Mesenchymal stem cell (in vitro differentiated cells and primary cell): Measurements from ENCODE around the gene FLNC. TPM values are rescaled to one million over a fixed set of nuclear protein-coding genes. Genes with fewer than 3 reads are reported as not detected.

Experiments
- DNase-seq: peaks from one replicate; pipeline ENCODE4 v3.0.0-alpha.2; 2013
- H2AFZ ChIP-seq: one replicate; pipeline ENCODE4 v1.6.1; 2013; ENCODE audit warnings: low read depth, mild to moderate bottlenecking, control low read depth, inconsistent platforms, low read length, moderate library complexity
- H2AK5ac ChIP-seq: 2 replicates; pipeline ENCODE4 v1.6.1; 2013; ENCODE audit warnings: low read length, moderate library complexity, mild to moderate bottlenecking, inconsistent platforms; ENCODE audit not compliant: severe bottlenecking
- H2BK120ac ChIP-seq: one replicate; pipeline ENCODE4 v1.6.1; 2013; ENCODE audit warnings: low read depth, mild to moderate bottlenecking, inconsistent platforms, low read length, moderate library complexity
- H2BK12ac ChIP-seq, 2 experiments: one replicate each; pipeline ENCODE4 v1.6.1; 2013; ENCODE audit warnings: inconsistent platforms in 2 of 2, low read length in 2 of 2, mild to moderate bottlenecking in 2 of 2, moderate library complexity in 2 of 2, control low read depth in 1 of 2
- H2BK15ac ChIP-seq: one replicate; pipeline ENCODE4 v1.6.1; 2013; ENCODE audit warnings: mild to moderate bottlenecking, low read depth, inconsistent platforms; ENCODE audit not compliant: poor library complexity, severe bottlenecking
- H2BK5ac ChIP-seq: 2 replicates; pipeline ENCODE4 v1.6.1; 2013; ENCODE audit warnings: low read depth, mild to moderate bottlenecking, low read length, control low read depth, inconsistent platforms; ENCODE audit not compliant: poor library complexity, severe bottlenecking
- H3K14ac ChIP-seq, 2 experiments: one replicate each; pipeline ENCODE4 v1.6.1; 2013; ENCODE audit warnings: inconsistent platforms in 2 of 2, low read length in 2 of 2, control low read depth in 1 of 2, mild to moderate bottlenecking in 1 of 2, moderate library complexity in 1 of 2
- H3K18ac ChIP-seq, 2 experiments: one replicate each; pipeline ENCODE4 v1.6.1; 2013; ENCODE audit warnings: inconsistent platforms in 2 of 2, low read length in 2 of 2, control low read depth in 1 of 2, low read depth in 1 of 2, mild to moderate bottlenecking in 1 of 2
- H3K23ac ChIP-seq, 2 experiments: one replicate each; pipeline ENCODE4 v1.6.1; 2013; ENCODE audit warnings: inconsistent platforms in 2 of 2, low read length in 2 of 2, mild to moderate bottlenecking in 2 of 2, moderate library complexity in 2 of 2, control low read depth in 1 of 2
- H3K27ac ChIP-seq: 2 replicates; pipeline ENCODE4 v1.5.1; 2013; ENCODE audit warnings: mild to moderate bottlenecking, moderate library complexity, low read length, control low read depth, inconsistent platforms; ENCODE audit not compliant: poor library complexity, severe bottlenecking
- H3K27me3 ChIP-seq, 2 experiments: 2 replicates each; pipeline versions ENCODE4 v1.6.1 to v1.7.0; 2013; ENCODE audit warnings: low read length in 2 of 2, mild to moderate bottlenecking in 2 of 2, moderate library complexity in 2 of 2, control low read depth in 1 of 2, inconsistent platforms in 1 of 2; ENCODE audit not compliant: control insufficient read depth in 1 of 2, insufficient read depth in 1 of 2
- H3K36me3 ChIP-seq, 2 experiments: 2 replicates each; pipeline versions ENCODE4 v1.6.1 to v1.7.0; 2013; ENCODE audit warnings: low read length in 2 of 2, control low read depth in 1 of 2, inconsistent platforms in 1 of 2, low read depth in 1 of 2, mild to moderate bottlenecking in 1 of 2; ENCODE audit not compliant: insufficient read depth in 2 of 2, control insufficient read depth in 1 of 2
- H3K4ac ChIP-seq, 2 experiments: one replicate each; pipeline ENCODE4 v1.6.1; 2013; ENCODE audit warnings: inconsistent platforms in 2 of 2, low read length in 2 of 2, mild to moderate bottlenecking in 2 of 2, moderate library complexity in 2 of 2, control low read depth in 1 of 2, low read depth in 1 of 2
- H3K4me1 ChIP-seq: 2 replicates; pipeline ENCODE4 v1.6.1; 2013; ENCODE audit warnings: low read depth, low read length, control low read depth; ENCODE audit not compliant: control insufficient read depth, insufficient read depth
- H3K4me2 ChIP-seq: 2 replicates; pipeline ENCODE4 v1.6.1; 2013; ENCODE audit warnings: low read length, mild to moderate bottlenecking, inconsistent platforms; ENCODE audit not compliant: poor library complexity, severe bottlenecking
- H3K4me3 ChIP-seq, 2 experiments: 2 replicates each; pipeline versions ENCODE4 v1.5.1 to v1.7.0; 2013; ENCODE audit warnings: low read length in 2 of 2, mild to moderate bottlenecking in 2 of 2, control low read depth in 1 of 2, low read depth in 1 of 2; ENCODE audit not compliant: insufficient read depth in 1 of 2
- H3K79me1 ChIP-seq: replicated peaks from 2 replicates; pipeline ENCODE4 v1.6.1; 2013; ENCODE audit warnings: mild to moderate bottlenecking, control low read depth, low read length, inconsistent platforms; ENCODE audit not compliant: poor library complexity, severe bottlenecking
- H3K9ac ChIP-seq: 2 replicates; pipeline ENCODE4 v1.7.0; 2013; ENCODE audit warnings: mild to moderate bottlenecking, low read length, moderate library complexity
- H3K9me3 ChIP-seq: 2 replicates; pipeline ENCODE4 v1.7.0; 2013; ENCODE audit warnings: mild to moderate bottlenecking, low read length; ENCODE audit not compliant: control insufficient read depth
- H4K8ac ChIP-seq: one replicate; pipeline ENCODE4 v1.6.1; 2013; ENCODE audit warnings: inconsistent platforms, mild to moderate bottlenecking, low read length, moderate library complexity
- H4K91ac ChIP-seq: one replicate; pipeline ENCODE4 v1.6.1; 2013; ENCODE audit warnings: mild to moderate bottlenecking, low read length, inconsistent platforms
- WGBS: methylation state at CpG from one replicate; pipeline ENCODE4 v1.1.7; 2013; ENCODE audit warnings: mixed read lengths; 5-methylcytosine and 5-hydroxymethylcytosine counted together
- polyA plus RNA-seq, 2 experiments: library from polyadenylated mRNA; stranded (reverse); fragments of 200-250 nt; gene quantifications; one replicate each; pipeline ENCODE4 v1.2.3, GENCODE V29; 2013

Gene FLNC, protein sequence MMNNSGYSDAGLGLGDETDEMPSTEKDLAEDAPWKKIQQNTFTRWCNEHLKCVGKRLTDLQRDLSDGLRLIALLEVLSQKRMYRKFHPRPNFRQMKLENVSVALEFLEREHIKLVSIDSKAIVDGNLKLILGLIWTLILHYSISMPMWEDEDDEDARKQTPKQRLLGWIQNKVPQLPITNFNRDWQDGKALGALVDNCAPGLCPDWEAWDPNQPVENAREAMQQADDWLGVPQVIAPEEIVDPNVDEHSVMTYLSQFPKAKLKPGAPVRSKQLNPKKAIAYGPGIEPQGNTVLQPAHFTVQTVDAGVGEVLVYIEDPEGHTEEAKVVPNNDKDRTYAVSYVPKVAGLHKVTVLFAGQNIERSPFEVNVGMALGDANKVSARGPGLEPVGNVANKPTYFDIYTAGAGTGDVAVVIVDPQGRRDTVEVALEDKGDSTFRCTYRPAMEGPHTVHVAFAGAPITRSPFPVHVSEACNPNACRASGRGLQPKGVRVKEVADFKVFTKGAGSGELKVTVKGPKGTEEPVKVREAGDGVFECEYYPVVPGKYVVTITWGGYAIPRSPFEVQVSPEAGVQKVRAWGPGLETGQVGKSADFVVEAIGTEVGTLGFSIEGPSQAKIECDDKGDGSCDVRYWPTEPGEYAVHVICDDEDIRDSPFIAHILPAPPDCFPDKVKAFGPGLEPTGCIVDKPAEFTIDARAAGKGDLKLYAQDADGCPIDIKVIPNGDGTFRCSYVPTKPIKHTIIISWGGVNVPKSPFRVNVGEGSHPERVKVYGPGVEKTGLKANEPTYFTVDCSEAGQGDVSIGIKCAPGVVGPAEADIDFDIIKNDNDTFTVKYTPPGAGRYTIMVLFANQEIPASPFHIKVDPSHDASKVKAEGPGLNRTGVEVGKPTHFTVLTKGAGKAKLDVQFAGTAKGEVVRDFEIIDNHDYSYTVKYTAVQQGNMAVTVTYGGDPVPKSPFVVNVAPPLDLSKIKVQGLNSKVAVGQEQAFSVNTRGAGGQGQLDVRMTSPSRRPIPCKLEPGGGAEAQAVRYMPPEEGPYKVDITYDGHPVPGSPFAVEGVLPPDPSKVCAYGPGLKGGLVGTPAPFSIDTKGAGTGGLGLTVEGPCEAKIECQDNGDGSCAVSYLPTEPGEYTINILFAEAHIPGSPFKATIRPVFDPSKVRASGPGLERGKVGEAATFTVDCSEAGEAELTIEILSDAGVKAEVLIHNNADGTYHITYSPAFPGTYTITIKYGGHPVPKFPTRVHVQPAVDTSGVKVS (N-terminal part only)
- 25.9 TPM for polyA plus RNA-seq (2013, experiment 1 of 2)
- polyA plus RNA-seq (2013, experiment 2 of 2), result 23.7 TPM

DNA sequence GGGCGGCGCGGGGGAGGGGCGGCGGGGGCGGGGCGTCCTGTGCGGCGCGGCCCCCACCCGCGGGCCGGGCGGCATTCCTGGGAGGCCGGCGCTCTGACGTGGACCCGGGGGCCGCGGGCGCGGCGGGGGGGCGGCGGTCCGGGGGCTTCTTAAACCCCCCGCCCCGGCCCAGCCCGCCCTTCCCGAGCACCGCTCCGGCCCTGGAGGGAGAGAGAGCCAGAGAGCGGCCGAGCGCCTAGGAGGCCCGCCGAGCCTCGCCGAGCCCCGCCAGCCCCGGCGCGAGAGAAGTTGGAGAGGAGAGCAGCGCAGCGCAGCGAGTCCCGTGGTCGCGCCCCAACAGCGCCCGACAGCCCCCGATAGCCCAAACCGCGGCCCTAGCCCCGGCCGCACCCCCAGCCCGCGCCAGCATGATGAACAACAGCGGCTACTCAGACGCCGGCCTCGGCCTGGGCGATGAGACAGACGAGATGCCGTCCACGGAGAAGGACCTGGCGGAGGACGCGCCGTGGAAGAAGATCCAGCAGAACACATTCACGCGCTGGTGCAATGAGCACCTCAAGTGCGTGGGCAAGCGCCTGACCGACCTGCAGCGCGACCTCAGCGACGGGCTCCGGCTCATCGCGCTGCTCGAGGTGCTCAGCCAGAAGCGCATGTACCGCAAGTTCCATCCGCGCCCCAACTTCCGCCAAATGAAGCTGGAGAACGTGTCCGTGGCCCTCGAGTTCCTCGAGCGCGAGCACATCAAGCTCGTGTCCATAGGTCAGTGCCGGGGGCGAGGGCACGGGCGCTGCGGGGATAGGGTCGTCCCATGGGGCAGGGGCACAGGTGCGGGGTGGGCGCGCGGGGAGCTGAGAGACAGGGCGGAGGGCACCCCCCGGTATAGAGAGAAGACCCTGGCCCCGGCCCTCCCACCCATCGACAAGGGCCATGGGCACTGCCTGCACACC is at the start of gene FLNC:
TSS of gene FLNC (plus strand) at position 176 of the 947 bp plus-strand sequence. CDS start at position 408, 232 bp downstream.
- peak within 1 kb of the TSS; percentile 61 to 95 for H3K4me3 ChIP-seq
- WGBS, result under 1% methylated on average over 80 of the region's 109 CpGs
- DNase-seq, result peak; percentile 77
- no peak within 1 kb of the TSS for H2BK5ac ChIP-seq
- peak within 1 kb of the TSS; percentile 29 for H2AFZ ChIP-seq
- peak within 1 kb of the TSS; percentile 36 for H2BK120ac ChIP-seq
- peak within 1 kb of the TSS; percentile 83 for H3K4me2 ChIP-seq
- H4K8ac ChIP-seq, result peak within 1 kb of the TSS; percentile 83
- peak within 1 kb of the TSS; percentile 89 for H2AK5ac ChIP-seq
- peaks cover 2% of the 10 kb centered on the region for H3K79me1 ChIP-seq
- H3K14ac ChIP-seq, result peak within 1 kb of the TSS in 1 of 2 experiments; percentile 93
- H3K23ac ChIP-seq, result peak within 1 kb of the TSS; percentile 30 to 75
- peak within 1 kb of the TSS; percentile 96 for H3K18ac ChIP-seq
- no peaks in the 10 kb centered on the region for H3K9me3 ChIP-seq
- peaks cover 6 to 7% of the 10 kb centered on the region in 2 experiments for H3K36me3 ChIP-seq
- H2BK12ac ChIP-seq, result peak within 1 kb of the TSS; percentile 67 to 82
- H3K9ac ChIP-seq, result peak within 1 kb of the TSS; percentile 93
- peak within 1 kb of the TSS; percentile 85 for H4K91ac ChIP-seq
- H3K27me3 ChIP-seq, result no peaks in the 10 kb centered on the region
- H3K27ac ChIP-seq, result peak within 1 kb of the TSS; percentile 66
- H3K4ac ChIP-seq, result peak within 1 kb of the TSS; percentile 76 to 85
- peak within 1 kb of the TSS; percentile 89 for H2BK15ac ChIP-seq
- H3K4me1 ChIP-seq, result peaks cover 54% of the 10 kb centered on the region

DNA sequence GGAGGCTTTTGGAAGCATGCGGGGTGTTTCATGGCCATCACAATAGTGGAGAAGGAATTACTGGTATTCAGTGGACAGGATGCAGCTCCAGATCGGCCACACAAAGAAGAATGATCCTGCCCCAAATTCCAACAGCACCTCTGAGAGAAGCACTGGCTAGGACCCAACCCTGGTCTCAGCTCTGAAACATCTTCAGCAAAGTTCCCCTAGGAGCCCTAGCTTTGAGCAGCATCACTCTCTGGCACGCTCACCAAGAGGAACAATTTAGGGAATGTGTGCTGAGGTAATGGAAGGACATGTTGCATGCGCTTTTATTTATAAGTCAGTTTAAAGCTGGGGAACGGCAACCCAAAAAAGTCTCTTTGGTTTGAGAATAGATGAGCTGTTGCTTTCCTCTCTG is 49.1 kb upstream of the FLNC start:
- no peak for DNase-seq
- Histone ChIP-seq H3K23ac (no peak overlapping the region), H3K4me2 (no peak overlapping the region), H4K8ac (no peak overlapping the region), H3K9me3 (peaks cover 18% of the 10 kb centered on the region), H2BK12ac (no peak overlapping the region), H3K14ac (no peak overlapping the region), H2AFZ (no peak overlapping the region), H3K27me3 (peaks cover 0 to 3% of the 10 kb centered on the region in 2 experiments), H3K4me3 (peak overlapping the region in 1 of 2 experiments; percentile 19), H3K18ac (no peak overlapping the region), H2AK5ac (no peak overlapping the region), H3K79me1 (no peaks in the 10 kb centered on the region), H2BK5ac (no peak overlapping the region), H3K4ac (no peak overlapping the region), H3K4me1 (peaks cover 3% of the 10 kb centered on the region), H3K9ac (peak overlapping the region; percentile 79), H4K91ac (no peak overlapping the region), H2BK120ac (no peak overlapping the region), H2BK15ac (no peak overlapping the region), H3K36me3 (no peaks in the 10 kb centered on the region), H3K27ac (no peak overlapping the region)
- 96% methylated on average over 5 of the region's 5 CpGs for WGBS

DNA sequence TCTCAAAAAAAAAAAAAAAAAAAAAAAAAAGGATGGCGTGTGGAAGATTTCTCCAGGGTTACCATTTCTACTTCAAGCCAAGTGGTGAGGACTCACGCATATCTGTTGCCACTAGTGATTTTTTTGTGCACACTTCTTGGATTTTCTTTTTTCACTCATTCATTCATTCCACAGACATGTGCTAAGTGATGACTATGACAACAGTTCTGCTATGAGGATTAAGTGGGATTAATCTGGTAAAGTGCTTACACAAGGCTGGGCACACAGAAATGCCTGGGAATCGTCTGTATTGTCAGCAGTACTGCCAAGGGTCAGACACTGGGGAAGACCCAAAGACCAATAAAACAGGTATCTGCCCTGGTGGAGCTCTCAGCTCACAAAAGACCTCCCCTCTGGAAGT is 48.4 kb upstream of the FLNC start:
- Histone ChIP-seq H3K36me3 (no peaks in the 10 kb centered on the region), H3K4me2 (no peak overlapping the region), H3K9me3 (peaks cover 17% of the 10 kb centered on the region), H3K4me3 (no peak overlapping the region), H3K14ac (no peak overlapping the region), H4K91ac (no peak overlapping the region), H3K27me3 (peaks cover 0 to 3% of the 10 kb centered on the region in 2 experiments), H3K9ac (peak overlapping the region; percentile 79), H4K8ac (no peak overlapping the region), H3K4me1 (peaks cover 3% of the 10 kb centered on the region), H3K79me1 (no peaks in the 10 kb centered on the region), H2AFZ (no peak overlapping the region), H2AK5ac (no peak overlapping the region), H3K18ac (no peak overlapping the region), H3K27ac (no peak overlapping the region), H2BK12ac (no peak overlapping the region), H2BK15ac (no peak overlapping the region), H2BK5ac (no peak overlapping the region), H3K23ac (no peak overlapping the region), H2BK120ac (no peak overlapping the region), H3K4ac (no peak overlapping the region)
- no peak for DNase-seq
- 88% methylated on average over 3 of the region's 3 CpGs for WGBS
